GM12872 (cell line): ENCODE data around the gene HOGA1.

Experiments
- TF ChIP-seq, protein P1 (sequence below): IDR thresholded peaks from 3 replicates; pipeline ENCODE4 v1.5.1; 2011; ENCODE audit warnings: low read depth, mild to moderate bottlenecking, low read length, moderate library complexity; ENCODE audit not compliant: insufficient read depth

Gene HOGA1

DNA sequence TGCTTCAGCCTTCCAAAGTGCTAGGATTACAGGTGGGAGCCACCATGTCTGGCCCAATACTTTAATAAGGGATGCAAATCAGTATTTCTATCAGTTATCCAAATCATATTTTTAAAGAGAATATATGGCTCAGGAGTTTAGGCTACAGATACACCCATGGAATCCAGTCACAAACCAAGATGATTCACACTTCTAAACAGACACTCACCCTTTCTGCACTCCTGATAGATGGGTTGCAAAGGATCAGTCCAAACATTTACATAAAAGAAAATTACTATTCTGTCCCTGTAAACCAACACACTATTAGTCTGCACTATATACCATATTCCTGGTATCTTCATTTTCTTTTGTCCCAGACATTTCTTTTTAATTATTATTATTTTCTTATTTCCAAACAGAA lies 46.9 kb downstream of the HOGA1 start:
- TF ChIP-seq, protein P1, sequence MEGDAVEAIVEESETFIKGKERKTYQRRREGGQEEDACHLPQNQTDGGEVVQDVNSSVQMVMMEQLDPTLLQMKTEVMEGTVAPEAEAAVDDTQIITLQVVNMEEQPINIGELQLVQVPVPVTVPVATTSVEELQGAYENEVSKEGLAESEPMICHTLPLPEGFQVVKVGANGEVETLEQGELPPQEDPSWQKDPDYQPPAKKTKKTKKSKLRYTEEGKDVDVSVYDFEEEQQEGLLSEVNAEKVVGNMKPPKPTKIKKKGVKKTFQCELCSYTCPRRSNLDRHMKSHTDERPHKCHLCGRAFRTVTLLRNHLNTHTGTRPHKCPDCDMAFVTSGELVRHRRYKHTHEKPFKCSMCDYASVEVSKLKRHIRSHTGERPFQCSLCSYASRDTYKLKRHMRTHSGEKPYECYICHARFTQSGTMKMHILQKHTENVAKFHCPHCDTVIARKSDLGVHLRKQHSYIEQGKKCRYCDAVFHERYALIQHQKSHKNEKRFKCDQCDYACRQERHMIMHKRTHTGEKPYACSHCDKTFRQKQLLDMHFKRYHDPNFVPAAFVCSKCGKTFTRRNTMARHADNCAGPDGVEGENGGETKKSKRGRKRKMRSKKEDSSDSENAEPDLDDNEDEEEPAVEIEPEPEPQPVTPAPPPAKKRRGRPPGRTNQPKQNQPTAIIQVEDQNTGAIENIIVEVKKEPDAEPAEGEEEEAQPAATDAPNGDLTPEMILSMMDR = no peak

DNA sequence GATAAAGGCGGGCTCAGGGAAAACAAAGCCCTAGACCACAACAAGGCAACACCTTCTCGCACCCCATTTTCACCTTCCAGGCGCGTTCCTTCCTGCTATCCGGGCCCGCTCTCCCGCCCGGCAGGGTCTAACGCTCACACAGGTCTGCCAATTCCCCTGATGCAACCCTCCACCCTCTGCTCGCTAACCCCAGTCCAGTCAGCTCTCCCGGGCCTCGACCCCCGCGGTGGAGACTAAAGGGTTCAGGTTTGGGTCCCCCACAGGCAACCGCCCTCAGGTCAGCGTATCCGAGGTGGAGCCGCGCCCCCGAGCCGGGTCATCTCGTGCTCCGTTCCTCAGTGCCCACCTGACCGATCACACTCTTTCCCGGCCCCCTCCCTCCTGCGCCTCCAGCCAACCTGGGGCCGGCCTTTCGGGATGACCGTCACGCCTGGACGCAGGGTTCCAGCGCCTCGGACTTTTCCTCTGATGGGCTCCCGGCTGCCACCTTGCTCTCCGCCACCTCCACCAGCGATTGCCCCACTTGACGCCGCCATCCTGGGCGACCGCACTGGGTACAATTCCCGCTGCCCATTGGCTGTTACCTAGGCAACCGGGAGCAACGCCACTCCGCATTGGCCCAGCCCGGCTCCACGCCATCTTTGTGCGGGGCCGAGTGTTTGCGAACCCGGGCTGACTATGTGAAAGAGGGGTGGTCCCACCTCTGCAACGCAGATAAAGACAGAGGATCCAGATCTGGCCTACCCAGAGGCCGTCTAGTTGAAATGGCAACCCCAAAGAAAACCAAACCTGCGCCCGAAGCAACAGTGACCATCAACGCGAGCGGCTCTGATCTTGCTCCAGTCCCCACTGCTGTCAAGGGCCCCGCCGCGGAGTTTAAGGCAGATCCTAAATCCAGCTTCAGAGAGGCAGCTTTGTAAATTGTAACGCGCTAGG lies 49.0 kb downstream of the HOGA1 start, which contains the start of gene MORN4:
MORN4 (minus strand) TSS at position 552 of the 936 bp plus-strand sequence. CDS start 13,847 bp downstream, outside the sequence.
- TF ChIP-seq, protein P1 = no peak

DNA sequence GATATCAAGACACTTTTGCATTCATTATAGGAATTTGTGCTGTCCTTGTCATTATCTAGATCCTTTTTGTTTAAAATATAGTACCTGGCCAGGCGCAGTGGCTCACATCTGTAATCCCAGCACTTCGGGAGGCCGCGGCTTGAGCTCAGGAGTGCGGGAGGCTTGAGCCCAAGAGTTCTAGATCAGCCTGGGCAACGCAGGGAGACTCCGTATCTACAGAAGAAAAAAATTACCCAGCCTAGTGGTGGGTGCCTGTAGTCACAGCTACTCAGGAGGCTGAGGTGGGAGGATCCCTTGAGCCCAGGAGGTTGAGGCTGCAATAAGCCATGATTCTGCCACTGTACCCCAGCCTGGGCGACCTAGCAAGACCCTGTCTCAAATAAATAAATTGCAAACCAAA lies 49.7 kb downstream of the HOGA1 start:
- TF ChIP-seq, protein P1 = 0 out of 3 replicates have a peak, but pooled peaks have one; percentile 23

DNA sequence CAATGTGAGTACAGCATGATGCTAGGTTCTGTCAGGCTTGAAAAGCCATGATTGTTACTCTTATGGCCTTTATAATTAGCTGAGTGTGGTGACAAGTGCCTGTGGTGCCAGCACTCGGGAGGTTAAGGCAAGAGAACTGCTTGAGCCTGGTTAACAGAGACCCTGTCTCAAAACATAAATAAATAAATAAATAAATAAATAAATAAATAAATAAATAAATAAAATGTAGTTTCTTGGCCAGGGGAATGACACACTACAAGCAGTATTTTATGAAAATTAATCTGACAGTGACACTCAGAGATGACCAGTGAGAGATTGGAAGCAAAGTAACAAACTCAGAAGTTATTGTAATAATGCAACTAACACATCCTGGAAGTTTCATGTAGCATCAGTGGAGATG lies 51.4 kb downstream of the HOGA1 start:
- TF ChIP-seq, protein P1 = no peak

DNA sequence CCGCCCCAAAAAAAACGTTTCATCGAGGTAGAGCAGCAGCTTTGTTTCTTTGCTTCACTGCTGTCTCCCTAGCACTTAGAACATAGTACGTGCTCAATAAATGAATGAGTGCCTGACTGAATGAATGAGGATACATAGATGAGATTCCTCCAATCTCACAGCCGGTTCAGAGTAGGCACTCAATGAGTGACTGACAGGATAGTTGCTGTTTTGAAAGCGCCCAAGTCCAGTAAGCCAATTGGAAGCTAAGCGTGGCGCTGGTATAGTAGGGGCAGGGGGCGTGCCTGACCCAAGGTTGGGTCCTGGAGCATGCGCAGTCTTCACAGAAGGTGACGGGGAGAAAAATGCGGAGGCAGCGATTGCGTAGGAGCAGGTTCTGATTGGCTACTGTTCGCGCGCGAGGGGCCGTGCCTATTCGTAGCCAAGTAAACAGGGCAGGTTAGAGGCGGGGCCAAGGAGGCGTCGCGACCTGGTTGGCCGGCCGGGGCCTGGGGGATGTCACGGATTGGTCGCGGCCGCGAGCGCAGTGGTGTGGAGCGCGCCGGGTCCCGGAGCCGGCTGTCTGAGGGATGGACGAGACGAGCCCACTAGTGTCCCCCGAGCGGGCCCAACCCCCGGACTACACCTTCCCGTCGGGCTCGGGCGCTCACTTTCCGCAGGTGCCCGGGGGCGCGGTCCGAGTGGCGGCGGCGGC lies 56.1 kb downstream of the HOGA1 start, which contains the start of gene PI4K2A:
PI4K2A (plus strand) TSS at position 498 of the 694 bp plus-strand sequence; CDS start at position 570, 72 bp downstream.
- TF ChIP-seq, protein P1 = no peak

DNA sequence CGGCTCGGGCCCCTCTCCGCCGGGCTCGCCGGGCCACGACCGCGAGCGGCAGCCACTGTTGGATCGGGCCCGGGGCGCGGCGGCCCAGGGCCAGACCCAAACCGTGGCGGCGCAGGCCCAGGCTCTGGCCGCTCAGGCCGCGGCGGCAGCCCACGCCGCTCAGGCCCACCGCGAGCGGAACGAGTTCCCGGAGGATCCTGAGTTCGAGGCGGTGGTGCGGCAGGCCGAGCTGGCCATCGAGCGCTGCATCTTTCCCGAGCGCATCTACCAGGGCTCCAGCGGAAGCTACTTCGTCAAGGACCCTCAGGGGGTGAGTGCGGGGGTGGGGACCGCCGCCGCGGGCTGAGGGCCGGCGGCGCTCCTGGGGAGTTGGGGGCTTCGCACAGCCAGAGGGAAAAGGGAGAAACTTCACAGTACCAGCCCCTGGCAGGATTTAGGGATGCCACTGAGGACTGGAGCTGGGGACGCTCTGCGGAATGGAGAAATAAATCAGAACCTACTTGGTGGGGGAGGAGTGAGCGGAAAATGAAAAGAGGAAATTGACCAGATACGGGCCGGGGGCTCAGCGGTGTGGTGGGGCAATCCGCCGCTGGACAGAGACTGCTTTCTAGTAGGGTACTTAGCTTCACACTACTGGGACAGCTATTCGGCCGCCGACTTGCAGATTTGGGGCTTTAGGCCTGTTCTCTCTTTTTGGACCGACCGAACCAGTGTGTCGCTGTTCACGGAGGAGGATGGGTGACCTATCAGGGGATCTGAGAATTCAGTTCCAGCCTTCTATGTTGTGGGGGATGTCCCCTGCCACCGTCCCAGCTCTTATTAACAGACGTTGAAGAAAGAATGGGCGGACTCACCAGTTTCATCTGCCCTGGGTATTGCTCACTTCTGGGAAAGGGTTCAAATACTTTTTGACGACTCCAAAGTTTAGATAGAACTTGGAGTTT lies 57.0 kb downstream of the HOGA1 start:
- TF ChIP-seq, protein P1 = no peak
